Esophagus muscularis mucosa (tissue), 4 donors: Measurements from ENCODE around the gene IFI16. TPM values are rescaled to one million over a fixed set of nuclear protein-coding genes. Genes with fewer than 3 reads are reported as not detected.
"Not testable (repeated sequence)": the region's sequence is repeated elsewhere in the genome, so short reads cannot be mapped to it uniquely, and the experiment has no call there.

ENCODE experiments used
- DNase-seq: peaks from one replicate; pipeline ENCODE4 v3.0.0-alpha.2; 2017; ENCODE audit errors: extremely low spot score
- H3K27ac ChIP-seq, 4 donors: fragments of 200-600 bp; sonication (generic); replicated peaks in 1 of 4; 1 replicate in 3 of 4; 2 replicates in 1 of 4; pipeline ENCODE4 v1.5.1; 2016 to 2019; ENCODE audit warnings: mild to moderate bottlenecking in 1 of 4
- H3K27me3 ChIP-seq, 4 donors: fragments of 200-600 bp; sonication (generic); one replicate each; pipeline versions ENCODE4 v1.5.1 to v1.6.0; 2016 to 2019
- H3K36me3 ChIP-seq, 4 donors: fragments of 200-600 bp; sonication (generic); one replicate each; pipeline ENCODE4 v1.5.1; 2016 to 2019
- H3K4me1 ChIP-seq, 4 donors: fragments of 200-600 bp; sonication (generic); one replicate each; pipeline ENCODE4 v1.5.1; 2016 to 2019
- H3K4me3 ChIP-seq, 4 donors: fragments of 200-600 bp; sonication (generic); 1 replicate in 2 of 4; 2 replicates in 2 of 4; pipeline ENCODE4 v1.5.1; 2016 to 2019; ENCODE audit warnings: mild to moderate bottlenecking in 4 of 4, moderate library complexity in 1 of 4
- H3K9me3 ChIP-seq, 4 donors: fragments of 200-600 bp; sonication (generic); 1 replicate in 3 of 4; 2 replicates in 1 of 4; pipeline ENCODE4 v1.5.1; 2016 to 2019
- EP300 ChIP-seq: sonication (generic); formaldehyde crosslinking; IDR thresholded peaks from one replicate; pipeline ENCODE4 v1.6.1; 2017; ENCODE audit warnings: antibody characterized with exemption
- POLR2A ChIP-seq: fragments of 450-650 bp; IDR thresholded peaks from one replicate; pipeline ENCODE4 v1.6.1; 2017; ENCODE audit warnings: antibody characterized with exemption, moderate library complexity, mild to moderate bottlenecking, low read depth
- POLR2AphosphoS5 ChIP-seq, 2 donors: sonication (generic); formaldehyde crosslinking; IDR thresholded peaks; one replicate each; pipeline ENCODE4 v1.6.1; 2017; ENCODE audit warnings: antibody characterized with exemption in 2 of 2
- WGBS: methylation state at CpG from one replicate; pipeline ENCODE4 v1.1.5; 2018; 5-methylcytosine and 5-hydroxymethylcytosine counted together
- intact Hi-C: fragments of 100-400 bp; cut with DNase I; formaldehyde crosslinking; loops from one replicate; pipeline ENCODE4 v1.15.1; 2023
- total RNA-seq, 4 donors: library from RNA; depleted of rRNA; stranded (reverse); fragments of >200 nt; gene quantifications; one replicate each; pipeline versions ENCODE4 v1.1.0 to v1.2.1, GENCODE V29; 2016
- TF ChIP-seq, protein P1 (sequence below), 3 experiments: fragments of 200-600 bp in 2 of 3; fragments of 450-650 bp in 1 of 3; sonication (generic) in 2 of 3; IDR thresholded peaks; one replicate each; pipeline ENCODE4 v1.5.1; 2017 to 2019; ENCODE audit warnings: antibody characterized with exemption in 3 of 3, mild to moderate bottlenecking in 2 of 3, moderate library complexity in 1 of 3

The IFI16 gene
- total RNA-seq, 4 donors from 2014 or later, result 25.7 to 101 (median 35.3) TPM

DNA sequence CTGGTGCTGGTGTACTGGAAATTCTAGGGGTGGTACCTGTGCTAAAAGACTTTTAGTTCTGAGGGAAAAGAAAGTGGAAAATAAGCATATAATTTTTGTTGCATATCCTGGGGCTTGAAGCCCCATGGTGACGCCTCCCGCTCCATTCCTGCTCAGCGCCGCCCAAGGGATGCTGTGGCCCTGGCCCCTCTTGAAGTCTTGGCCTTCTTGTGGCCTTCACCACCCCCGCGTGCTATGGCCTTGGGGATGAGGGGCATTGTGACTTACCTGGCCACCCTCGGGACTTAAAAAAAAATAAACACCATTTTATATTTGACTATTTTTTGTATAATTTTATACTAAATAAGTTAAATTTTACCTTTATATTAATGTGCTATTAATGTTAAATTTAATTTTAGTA lies 15.3 kb downstream of the IFI16 start:
- H3K36me3 ChIP-seq, result peaks cover 0 to 45% (median 9%) of the 10 kb centered on the region in 4 donors
- intact Hi-C loops, result no loop called here
- no peak for DNase-seq
- H3K27ac ChIP-seq, result no peak overlapping the region
- no peaks in the 10 kb centered on the region for H3K27me3 ChIP-seq
- H3K9me3 ChIP-seq, result peaks cover 0 to 6% (median 2%) of the 10 kb centered on the region in 4 donors
- no peak overlapping the region for H3K4me3 ChIP-seq
- peaks cover 0 to 24% (median 13%) of the 10 kb centered on the region in 4 donors for H3K4me1 ChIP-seq
- 95% methylated on average over 7 of the region's 7 CpGs for WGBS
- TF ChIP-seq EP300 (no peak), POLR2A (no peak), POLR2AphosphoS5 (IDR thresholded peaks at IDR 0.05) (no peak)
- TF ChIP-seq, protein P1, sequence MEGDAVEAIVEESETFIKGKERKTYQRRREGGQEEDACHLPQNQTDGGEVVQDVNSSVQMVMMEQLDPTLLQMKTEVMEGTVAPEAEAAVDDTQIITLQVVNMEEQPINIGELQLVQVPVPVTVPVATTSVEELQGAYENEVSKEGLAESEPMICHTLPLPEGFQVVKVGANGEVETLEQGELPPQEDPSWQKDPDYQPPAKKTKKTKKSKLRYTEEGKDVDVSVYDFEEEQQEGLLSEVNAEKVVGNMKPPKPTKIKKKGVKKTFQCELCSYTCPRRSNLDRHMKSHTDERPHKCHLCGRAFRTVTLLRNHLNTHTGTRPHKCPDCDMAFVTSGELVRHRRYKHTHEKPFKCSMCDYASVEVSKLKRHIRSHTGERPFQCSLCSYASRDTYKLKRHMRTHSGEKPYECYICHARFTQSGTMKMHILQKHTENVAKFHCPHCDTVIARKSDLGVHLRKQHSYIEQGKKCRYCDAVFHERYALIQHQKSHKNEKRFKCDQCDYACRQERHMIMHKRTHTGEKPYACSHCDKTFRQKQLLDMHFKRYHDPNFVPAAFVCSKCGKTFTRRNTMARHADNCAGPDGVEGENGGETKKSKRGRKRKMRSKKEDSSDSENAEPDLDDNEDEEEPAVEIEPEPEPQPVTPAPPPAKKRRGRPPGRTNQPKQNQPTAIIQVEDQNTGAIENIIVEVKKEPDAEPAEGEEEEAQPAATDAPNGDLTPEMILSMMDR (IDR thresholded peaks at IDR 0.05), result no peak

- WGBS, result 83% methylated on average over 2 of the region's 2 CpGs
- H3K27ac ChIP-seq, DNase-seq, H3K9me3 ChIP-seq, H3K4me3 ChIP-seq, intact Hi-C loops, H3K27me3 ChIP-seq: not testable (repeated sequence)
- Histone ChIP-seq H3K36me3 (peaks cover 0 to 45% (median 13%) of the 10 kb centered on the region in 4 donors), H3K4me1 (peaks cover 6 to 35% (median 18%) of the 10 kb centered on the region in 4 donors)
These were observed 17.1 kb downstream of the IFI16 start for GRCh38 chr1:159026841-159027240.

DNA sequence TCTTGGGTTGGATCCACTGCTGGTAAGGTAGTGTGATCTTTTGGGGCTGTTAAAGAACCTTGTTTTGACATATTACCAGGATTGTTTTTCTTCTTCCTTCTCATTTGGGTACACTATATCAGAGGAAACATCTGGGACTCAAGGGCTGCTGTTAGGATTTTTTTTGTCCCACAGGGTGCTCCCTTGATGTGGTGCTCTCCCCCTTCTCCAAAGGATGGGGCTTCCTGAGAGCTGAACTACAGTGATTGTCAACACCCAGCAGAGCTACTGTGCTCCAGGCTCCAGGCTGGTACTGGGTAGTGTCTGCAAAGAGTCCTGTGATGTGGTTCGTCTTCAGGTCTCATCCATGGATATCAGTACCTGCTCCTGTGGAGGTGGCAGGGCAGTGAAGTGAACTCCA lies 20.6 kb downstream of the IFI16 start:
- 100% methylated on average over 1 of the region's 1 CpG for WGBS
- H3K27me3 ChIP-seq, result no peaks in the 10 kb centered on the region
- peaks cover 0 to 6% (median 2%) of the 10 kb centered on the region in 4 donors for H3K9me3 ChIP-seq
- no peak overlapping the region for H3K4me3 ChIP-seq
- peaks cover 0 to 60% (median 29%) of the 10 kb centered on the region in 4 donors for H3K36me3 ChIP-seq
- intact Hi-C loops, result no loop called here
- TF ChIP-seq EP300, result no peak
- TF ChIP-seq POLR2AphosphoS5 (IDR thresholded peaks at IDR 0.05), result no peak
- TF ChIP-seq POLR2A, result no peak
- TF ChIP-seq, protein P1 (IDR thresholded peaks at IDR 0.05), result no peak
- no peak overlapping the region for H3K27ac ChIP-seq
- H3K4me1 ChIP-seq, result peaks cover 3 to 26% (median 13%) of the 10 kb centered on the region in 4 donors
- DNase-seq, result no peak

DNA sequence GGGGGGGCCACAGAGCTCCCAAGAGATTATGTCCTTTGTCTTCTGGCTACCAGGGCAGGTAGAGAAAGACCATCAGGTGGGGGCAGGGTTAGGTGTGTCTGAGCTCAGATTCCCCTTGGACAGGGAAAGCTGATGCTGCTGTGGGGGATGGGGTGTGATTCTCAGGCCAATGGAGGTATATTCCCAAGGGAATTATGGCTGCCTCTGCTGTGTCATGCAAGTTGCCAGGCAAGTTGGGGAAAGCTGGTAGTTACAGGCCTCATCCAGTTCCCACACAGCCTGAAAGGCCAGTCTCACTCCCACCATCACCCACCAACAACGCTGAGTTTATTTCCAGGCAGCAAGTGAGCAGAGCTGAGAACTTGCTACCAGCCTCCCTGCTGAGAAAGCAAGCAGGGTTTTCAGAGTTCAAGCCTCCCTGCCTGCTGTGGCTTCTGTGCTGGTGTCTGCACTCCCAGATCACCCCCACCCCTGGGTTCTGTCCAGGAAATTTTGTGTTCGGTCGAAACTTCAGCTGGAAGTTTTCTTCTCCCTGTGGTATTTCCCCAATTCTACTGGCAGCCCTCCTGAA lies 21.3 kb downstream of the IFI16 start:
- H3K27me3 ChIP-seq, result no peaks in the 10 kb centered on the region
- intact Hi-C loops, result no loop called here
- H3K36me3 ChIP-seq, result peaks cover 0 to 63% (median 31%) of the 10 kb centered on the region in 4 donors
- no peak overlapping the region for H3K4me3 ChIP-seq
- TF ChIP-seq, protein P1 (IDR thresholded peaks at IDR 0.05), result no peak
- TF ChIP-seq EP300 (no peak), POLR2AphosphoS5 (IDR thresholded peaks at IDR 0.05) (no peak), POLR2A (no peak)
- DNase-seq, result no peak
- H3K27ac ChIP-seq, result no peak overlapping the region
- peaks cover 3 to 22% (median 13%) of the 10 kb centered on the region in 4 donors for H3K4me1 ChIP-seq
- H3K9me3 ChIP-seq, result peaks cover 0 to 6% (median 2%) of the 10 kb centered on the region in 4 donors
- 51% methylated on average over 3 of the region's 3 CpGs for WGBS

DNA sequence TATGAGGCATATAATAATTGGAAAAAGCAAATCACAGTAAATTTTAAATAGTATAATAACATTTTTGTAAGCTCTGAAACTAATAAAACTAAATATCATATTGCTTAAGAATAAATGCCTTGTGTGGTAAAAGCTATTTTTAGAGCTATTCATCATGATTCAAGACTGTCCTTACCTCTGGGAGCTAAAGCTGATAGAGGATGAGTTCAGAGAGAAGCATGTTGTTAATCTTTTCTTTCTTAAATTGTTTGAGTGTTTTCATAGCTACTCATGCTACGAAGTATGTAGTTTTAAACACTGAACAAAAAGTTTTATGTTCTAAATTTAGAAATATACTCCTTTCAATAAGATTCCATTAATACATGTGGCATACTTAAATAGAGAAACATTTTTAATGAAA lies 30.5 kb downstream of the IFI16 start:
- 63% methylated on average over 1 of the region's 1 CpG for WGBS
- Histone ChIP-seq H3K36me3 (peaks cover 3 to 77% (median 42%) of the 10 kb centered on the region in 4 donors), H3K27me3 (no peaks in the 10 kb centered on the region)

More for the DNA sequence above, 30.5 kb downstream of the IFI16 start:
- Histone ChIP-seq H3K4me3 (no peak overlapping the region), H3K27ac (no peak overlapping the region), H3K9me3 (no peaks in the 10 kb centered on the region), H3K4me1 (no peaks in the 10 kb centered on the region)
- DNase-seq, result no peak
- intact Hi-C loops, result no loop called here
- TF ChIP-seq, protein P1 (IDR thresholded peaks at IDR 0.05), result no peak
- TF ChIP-seq POLR2AphosphoS5 (IDR thresholded peaks at IDR 0.05) (no peak), EP300 (no peak), POLR2A (no peak)
